ENCODE measurements around the gene SLAIN1. TPM values are rescaled to one million over a fixed set of nuclear protein-coding genes. Genes with fewer than 3 reads are reported as not detected.
A peak's percentile ranks its signal among the peaks of the same experiment; 100 is the strongest.

The SLAIN1 gene
- total RNA-seq, 1 donor from 2014 or later, result 7.4 TPM

DNA sequence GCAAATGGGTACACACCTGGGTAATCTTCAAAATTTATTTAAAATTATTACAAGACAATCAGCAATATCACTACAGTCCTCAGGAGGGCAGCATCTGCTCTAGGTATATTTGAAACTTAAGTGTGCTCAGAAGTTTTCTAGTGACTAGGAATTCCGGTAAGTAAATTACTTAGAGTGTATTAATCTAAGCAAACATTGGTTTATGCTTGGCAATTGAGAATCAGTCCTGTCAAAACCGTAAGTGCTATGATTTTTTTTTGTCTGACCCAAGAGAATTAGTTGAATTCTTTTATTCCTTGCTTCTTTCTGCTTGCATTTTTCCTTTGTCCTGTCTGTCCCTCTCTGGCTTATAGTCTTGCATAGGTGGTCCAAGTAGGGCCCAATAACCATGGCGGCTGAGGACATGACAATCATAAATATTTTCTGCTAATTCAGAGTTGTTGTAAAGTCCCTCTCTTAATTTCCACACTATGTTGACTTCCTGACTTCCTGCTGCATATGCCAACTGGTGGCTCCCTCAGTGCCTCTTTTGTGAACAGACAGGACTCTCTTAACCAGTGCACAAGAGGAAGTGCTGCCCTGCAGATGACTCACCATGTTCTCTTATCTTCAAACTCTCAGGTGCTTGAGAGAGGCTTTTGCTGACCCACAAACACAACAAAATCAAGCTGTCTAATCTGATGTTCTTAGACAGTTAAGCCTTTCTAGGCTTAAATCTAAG lies 82.2 kb downstream of the SLAIN1 start:
- peak; percentile 31 for DNase-seq (ENCODE audit: low spot score)
- Mint-ChIP-seq H3K4me1 (ENCODE audit: unreplicated experiment) (peaks cover 7% of the 10 kb centered on the region), H3K9me3 (ENCODE audit: unreplicated experiment) (no peaks in the 10 kb centered on the region), H3K27me3 (ENCODE audit: unreplicated experiment) (peaks cover 6% of the 10 kb centered on the region), H3K36me3 (ENCODE audit: low read depth, unreplicated experiment) (no peaks in the 10 kb centered on the region), H3K27ac (ENCODE audit: unreplicated experiment) (peak overlapping the region; percentile 20), H3K4me3 (ENCODE audit: unreplicated experiment) (no peak overlapping the region)
- TF ChIP-seq, protein P1, sequence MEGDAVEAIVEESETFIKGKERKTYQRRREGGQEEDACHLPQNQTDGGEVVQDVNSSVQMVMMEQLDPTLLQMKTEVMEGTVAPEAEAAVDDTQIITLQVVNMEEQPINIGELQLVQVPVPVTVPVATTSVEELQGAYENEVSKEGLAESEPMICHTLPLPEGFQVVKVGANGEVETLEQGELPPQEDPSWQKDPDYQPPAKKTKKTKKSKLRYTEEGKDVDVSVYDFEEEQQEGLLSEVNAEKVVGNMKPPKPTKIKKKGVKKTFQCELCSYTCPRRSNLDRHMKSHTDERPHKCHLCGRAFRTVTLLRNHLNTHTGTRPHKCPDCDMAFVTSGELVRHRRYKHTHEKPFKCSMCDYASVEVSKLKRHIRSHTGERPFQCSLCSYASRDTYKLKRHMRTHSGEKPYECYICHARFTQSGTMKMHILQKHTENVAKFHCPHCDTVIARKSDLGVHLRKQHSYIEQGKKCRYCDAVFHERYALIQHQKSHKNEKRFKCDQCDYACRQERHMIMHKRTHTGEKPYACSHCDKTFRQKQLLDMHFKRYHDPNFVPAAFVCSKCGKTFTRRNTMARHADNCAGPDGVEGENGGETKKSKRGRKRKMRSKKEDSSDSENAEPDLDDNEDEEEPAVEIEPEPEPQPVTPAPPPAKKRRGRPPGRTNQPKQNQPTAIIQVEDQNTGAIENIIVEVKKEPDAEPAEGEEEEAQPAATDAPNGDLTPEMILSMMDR (IDR thresholded peaks at IDR 0.05; ENCODE audit: unreplicated experiment), result peak; percentile 84

DNA sequence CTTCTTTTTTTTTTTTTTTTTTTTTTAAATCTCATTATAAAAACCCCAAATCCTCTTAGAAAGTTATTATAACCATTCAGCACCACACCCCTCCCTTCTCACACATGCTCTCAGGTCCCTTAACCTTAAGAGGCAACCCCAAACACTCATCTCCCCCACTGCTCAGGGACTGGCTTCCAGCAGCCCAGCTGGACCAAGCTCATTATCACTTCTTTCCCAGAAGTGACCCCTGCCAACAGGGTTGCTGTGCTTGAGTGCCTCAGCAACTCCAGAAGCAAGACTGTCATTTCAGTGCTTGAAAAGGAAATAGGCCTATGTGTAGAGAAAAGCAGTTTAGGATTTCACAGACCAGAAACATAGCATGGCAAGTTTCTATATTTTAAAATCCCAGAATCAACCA lies 84.3 kb downstream of the SLAIN1 start:
- TF ChIP-seq, protein P1 (IDR thresholded peaks at IDR 0.05; ENCODE audit: unreplicated experiment), result no peak
- Mint-ChIP-seq H3K9me3 (ENCODE audit: unreplicated experiment) (no peaks in the 10 kb centered on the region), H3K4me3 (ENCODE audit: unreplicated experiment) (no peak overlapping the region), H3K27ac (ENCODE audit: unreplicated experiment) (no peak overlapping the region), H3K4me1 (ENCODE audit: unreplicated experiment) (peaks cover 7% of the 10 kb centered on the region), H3K27me3 (ENCODE audit: unreplicated experiment) (peaks cover 6% of the 10 kb centered on the region), H3K36me3 (ENCODE audit: low read depth, unreplicated experiment) (no peaks in the 10 kb centered on the region)
- no peak for DNase-seq (ENCODE audit: low spot score)

DNA sequence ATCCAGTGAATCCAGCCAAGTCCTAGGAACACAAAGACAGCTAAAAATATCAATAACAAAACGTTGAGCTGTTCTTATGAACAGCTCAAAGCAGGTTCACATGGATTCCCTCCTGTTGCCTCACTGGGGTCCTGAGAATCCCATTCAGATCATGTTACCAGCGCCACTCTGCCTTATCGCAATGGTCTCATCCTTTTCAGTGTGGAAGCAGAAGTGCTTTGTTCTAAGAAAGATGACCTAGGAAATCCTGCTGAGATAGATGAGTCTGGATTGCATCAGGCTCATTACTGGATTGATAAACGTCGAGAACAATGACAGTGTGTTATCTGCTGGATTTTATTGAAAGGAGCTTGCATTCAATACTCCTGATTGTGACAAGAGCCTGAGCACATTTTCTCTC lies 87.0 kb downstream of the SLAIN1 start:
- peaks cover 7% of the 10 kb centered on the region for H3K4me1 Mint-ChIP-seq (ENCODE audit: unreplicated experiment)

DNA sequence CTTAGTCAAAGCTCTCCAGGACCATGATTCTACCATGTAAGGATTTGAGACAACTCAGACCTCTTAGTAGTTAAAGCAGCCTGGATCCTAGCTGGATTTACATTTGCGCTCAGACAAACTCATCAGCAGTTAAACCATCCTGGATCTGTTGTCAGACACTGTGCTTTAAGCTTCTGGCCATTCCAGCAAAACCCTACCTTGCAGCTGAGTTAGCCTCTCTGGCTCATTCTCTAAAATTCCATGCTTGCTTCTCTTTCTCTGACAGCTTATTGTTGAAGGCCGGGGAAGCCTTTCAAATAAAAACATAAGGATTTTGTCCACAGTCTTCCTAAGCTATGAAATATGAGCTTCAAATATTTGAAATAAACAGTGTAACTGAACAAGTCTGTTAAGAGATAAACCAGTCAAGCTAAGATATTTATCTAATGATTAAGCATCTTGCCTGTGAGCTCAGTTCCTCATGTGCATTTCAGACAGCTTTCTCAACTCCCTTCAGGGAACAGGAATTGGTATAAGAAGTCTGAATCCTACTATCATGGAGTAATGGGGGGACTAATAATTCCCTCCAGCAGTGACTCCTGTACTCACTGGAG lies 89.3 kb downstream of the SLAIN1 start:
- DNase-seq (ENCODE audit: low spot score), result no peak
- TF ChIP-seq, protein P1 (IDR thresholded peaks at IDR 0.05; ENCODE audit: unreplicated experiment), result no peak
- H3K36me3 Mint-ChIP-seq (ENCODE audit: low read depth, unreplicated experiment), result peaks cover 8% of the 10 kb centered on the region
- no peak overlapping the region for H3K27ac Mint-ChIP-seq (ENCODE audit: unreplicated experiment)
- H3K27me3 Mint-ChIP-seq (ENCODE audit: unreplicated experiment), result peaks cover 2% of the 10 kb centered on the region
- H3K4me3 Mint-ChIP-seq (ENCODE audit: unreplicated experiment), result no peak overlapping the region
- H3K4me1 Mint-ChIP-seq (ENCODE audit: unreplicated experiment), result no peaks in the 10 kb centered on the region
- no peaks in the 10 kb centered on the region for H3K9me3 Mint-ChIP-seq (ENCODE audit: unreplicated experiment)

More for the DNA sequence above, 87.0 kb downstream of the SLAIN1 start:
- peaks cover 6% of the 10 kb centered on the region for H3K27me3 Mint-ChIP-seq (ENCODE audit: unreplicated experiment)
- H3K9me3 Mint-ChIP-seq (ENCODE audit: unreplicated experiment), result no peaks in the 10 kb centered on the region
- no peak for DNase-seq (ENCODE audit: low spot score)
- TF ChIP-seq, protein P1 (IDR thresholded peaks at IDR 0.05; ENCODE audit: unreplicated experiment), result no peak
- H3K4me3 Mint-ChIP-seq (ENCODE audit: unreplicated experiment), result no peak overlapping the region
- H3K27ac Mint-ChIP-seq (ENCODE audit: unreplicated experiment), result no peak overlapping the region
- no peaks in the 10 kb centered on the region for H3K36me3 Mint-ChIP-seq (ENCODE audit: low read depth, unreplicated experiment)

DNA sequence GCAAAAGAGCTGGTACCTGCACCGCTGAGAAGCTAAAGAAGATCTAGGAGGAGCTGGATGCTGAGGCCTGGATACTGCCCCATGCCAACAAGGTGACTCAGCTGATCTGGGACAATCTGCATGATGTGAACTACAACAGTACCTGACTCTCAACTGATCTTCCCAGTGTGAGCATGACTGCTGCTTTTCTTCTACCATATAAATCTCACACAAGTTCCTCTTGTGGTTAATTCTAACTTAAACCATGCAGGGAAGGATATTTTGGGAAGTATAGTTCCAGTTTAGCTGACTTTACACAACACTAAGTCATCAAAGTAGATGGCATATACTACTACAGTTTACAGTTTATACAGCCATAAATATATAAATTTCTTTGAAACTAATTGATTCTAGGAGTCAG lies 91.9 kb downstream of the SLAIN1 start:
- H3K36me3 Mint-ChIP-seq (ENCODE audit: low read depth, unreplicated experiment), result peaks cover 8% of the 10 kb centered on the region
- TF ChIP-seq, protein P1 (IDR thresholded peaks at IDR 0.05; ENCODE audit: unreplicated experiment), result no peak
- H3K27me3 Mint-ChIP-seq (ENCODE audit: unreplicated experiment), result no peaks in the 10 kb centered on the region
- no peak overlapping the region for H3K27ac Mint-ChIP-seq (ENCODE audit: unreplicated experiment)
- H3K4me3 Mint-ChIP-seq (ENCODE audit: unreplicated experiment), result no peak overlapping the region
- no peaks in the 10 kb centered on the region for H3K4me1 Mint-ChIP-seq (ENCODE audit: unreplicated experiment)
- DNase-seq (ENCODE audit: low spot score), result no peak
- no peaks in the 10 kb centered on the region for H3K9me3 Mint-ChIP-seq (ENCODE audit: unreplicated experiment)
